Glutamatergic neuron (in vitro differentiated cells): ENCODE results near the gene FSTL1. TPM values are rescaled to one million over a fixed set of nuclear protein-coding genes. Genes with fewer than 3 reads are reported as not detected.

Experiments used
- DNase-seq: peaks from one replicate; pipeline ENCODE4 v3.0.0; 2022
- H3K27ac Mint-ChIP-seq: one replicate; pipeline ENCODE4 v1.8.0; 2020; ENCODE audit warnings: mild to moderate bottlenecking, mixed read lengths, inconsistent platforms; ENCODE audit not compliant: unreplicated experiment
- H3K27me3 Mint-ChIP-seq: one replicate; pipeline ENCODE4 v1.8.0; 2020; ENCODE audit warnings: mild to moderate bottlenecking, moderate library complexity, mixed read lengths, inconsistent platforms; ENCODE audit not compliant: unreplicated experiment
- H3K36me3 Mint-ChIP-seq: one replicate; pipeline ENCODE4 v1.8.0; 2020; ENCODE audit warnings: mild to moderate bottlenecking, mixed read lengths, inconsistent platforms; ENCODE audit not compliant: unreplicated experiment
- H3K4me1 Mint-ChIP-seq: one replicate; pipeline ENCODE4 v1.8.0; 2020; ENCODE audit warnings: mild to moderate bottlenecking, low read depth, mixed read lengths, inconsistent platforms; ENCODE audit not compliant: unreplicated experiment
- H3K4me3 Mint-ChIP-seq: one replicate; pipeline ENCODE4 v1.8.0; 2020; ENCODE audit warnings: mild to moderate bottlenecking, mixed read lengths, inconsistent platforms; ENCODE audit not compliant: unreplicated experiment
- H3K9me3 Mint-ChIP-seq: one replicate; pipeline ENCODE4 v1.8.0; 2020; ENCODE audit warnings: mild to moderate bottlenecking, moderate library complexity, mixed read lengths, inconsistent platforms; ENCODE audit not compliant: unreplicated experiment
- total RNA-seq: library from RNA; stranded (reverse); fragmentation: NEBNext Ultra II Directional; extraction: Animal tissue kit (Norgen Biotek cat#: 25700); gene quantifications from one replicate; pipeline ENCODE4 v1.2.1, GENCODE V29; 2021; ENCODE audit not compliant: unreplicated experiment
- TF ChIP-seq, protein P1 (sequence below): fragments of 200-600 bp; sonication (generic); IDR thresholded peaks from one replicate; pipeline ENCODE4 v1.5.0; 2021; ENCODE audit not compliant: partially characterized antibody, unreplicated experiment

FSTL1 gene
- total RNA-seq, 1 donor from 2014 or later: 206 TPM

- no peaks in the 10 kb centered on the region for H3K36me3 Mint-ChIP-seq
- H3K9me3 Mint-ChIP-seq: peaks cover 1% of the 10 kb centered on the region
- no peak for DNase-seq
- TF ChIP-seq, protein P1, sequence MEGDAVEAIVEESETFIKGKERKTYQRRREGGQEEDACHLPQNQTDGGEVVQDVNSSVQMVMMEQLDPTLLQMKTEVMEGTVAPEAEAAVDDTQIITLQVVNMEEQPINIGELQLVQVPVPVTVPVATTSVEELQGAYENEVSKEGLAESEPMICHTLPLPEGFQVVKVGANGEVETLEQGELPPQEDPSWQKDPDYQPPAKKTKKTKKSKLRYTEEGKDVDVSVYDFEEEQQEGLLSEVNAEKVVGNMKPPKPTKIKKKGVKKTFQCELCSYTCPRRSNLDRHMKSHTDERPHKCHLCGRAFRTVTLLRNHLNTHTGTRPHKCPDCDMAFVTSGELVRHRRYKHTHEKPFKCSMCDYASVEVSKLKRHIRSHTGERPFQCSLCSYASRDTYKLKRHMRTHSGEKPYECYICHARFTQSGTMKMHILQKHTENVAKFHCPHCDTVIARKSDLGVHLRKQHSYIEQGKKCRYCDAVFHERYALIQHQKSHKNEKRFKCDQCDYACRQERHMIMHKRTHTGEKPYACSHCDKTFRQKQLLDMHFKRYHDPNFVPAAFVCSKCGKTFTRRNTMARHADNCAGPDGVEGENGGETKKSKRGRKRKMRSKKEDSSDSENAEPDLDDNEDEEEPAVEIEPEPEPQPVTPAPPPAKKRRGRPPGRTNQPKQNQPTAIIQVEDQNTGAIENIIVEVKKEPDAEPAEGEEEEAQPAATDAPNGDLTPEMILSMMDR: no peak
- peaks cover 2% of the 10 kb centered on the region for H3K27me3 Mint-ChIP-seq
- peaks cover 1% of the 10 kb centered on the region for H3K4me1 Mint-ChIP-seq
- no peak overlapping the region for H3K27ac Mint-ChIP-seq
- no peak overlapping the region for H3K4me3 Mint-ChIP-seq
Observed at GRCh38 chr3:120438216-120438615, 12.6 kb downstream of the FSTL1 start.

DNA sequence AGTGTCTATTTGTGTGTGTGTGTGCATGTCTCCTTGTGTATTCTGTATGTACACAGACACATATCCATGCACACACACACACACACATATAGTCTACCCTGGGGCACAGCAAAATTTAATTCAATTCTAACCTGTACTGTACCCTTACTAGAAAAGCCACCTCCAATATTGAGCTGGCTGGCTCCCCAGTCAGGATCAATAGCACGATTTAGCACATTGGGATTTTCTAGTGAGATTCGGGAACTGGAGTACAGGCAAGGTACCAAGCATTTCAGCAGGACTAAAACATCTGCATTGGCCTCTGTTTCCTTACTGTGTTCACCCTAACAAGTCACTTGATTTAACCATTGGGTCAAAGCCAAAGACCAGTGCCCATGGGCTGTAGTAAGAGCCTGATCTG lies 13.2 kb downstream of the FSTL1 start:
- no peak for DNase-seq
- H3K27ac Mint-ChIP-seq: no peak overlapping the region

DNA sequence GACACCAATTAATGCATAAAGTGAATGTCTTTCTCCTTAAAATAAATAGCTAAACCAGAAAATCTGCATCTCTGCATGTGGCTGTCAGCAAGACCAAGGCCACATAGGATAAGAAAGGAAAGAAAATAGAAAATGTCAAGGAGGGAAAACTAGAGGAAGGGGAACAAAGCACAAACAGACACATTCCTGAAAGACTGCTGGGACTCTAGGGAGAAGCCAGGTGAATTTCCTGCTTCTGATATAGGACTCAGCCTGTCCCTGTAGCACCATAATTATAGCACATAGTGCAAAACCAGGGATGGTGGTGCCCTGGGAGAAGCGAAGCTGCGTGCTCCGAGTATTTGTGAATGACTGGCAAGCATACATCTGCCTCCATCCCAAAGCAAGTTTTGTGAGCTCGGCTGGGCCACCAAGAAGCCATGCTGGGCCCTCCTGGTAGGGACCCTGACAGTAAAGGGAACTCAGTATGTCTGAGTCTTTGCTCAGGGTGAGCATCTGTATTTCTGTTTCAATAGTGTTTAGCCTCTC lies 14.2 kb downstream of the FSTL1 start:
- no peak for DNase-seq

More for the DNA sequence above, 13.2 kb downstream of the FSTL1 start:
- peaks cover 1% of the 10 kb centered on the region for H3K9me3 Mint-ChIP-seq
- no peak overlapping the region for H3K4me3 Mint-ChIP-seq
- peaks cover 3% of the 10 kb centered on the region for H3K4me1 Mint-ChIP-seq
- peaks cover 2% of the 10 kb centered on the region for H3K27me3 Mint-ChIP-seq
- TF ChIP-seq, protein P1: no peak
- no peaks in the 10 kb centered on the region for H3K36me3 Mint-ChIP-seq

GRCh38 chr3:120435621-120436020 lies 15.2 kb downstream of the FSTL1 start:
- Mint-ChIP-seq H3K9me3 (peaks cover 1% of the 10 kb centered on the region), H3K4me1 (peaks cover 6% of the 10 kb centered on the region), H3K36me3 (no peaks in the 10 kb centered on the region), H3K4me3 (no peak overlapping the region), H3K27ac (no peak overlapping the region), H3K27me3 (no peaks in the 10 kb centered on the region)
- no peak for DNase-seq
- TF ChIP-seq, protein P1: no peak

More for the DNA sequence above, 14.2 kb downstream of the FSTL1 start:
- TF ChIP-seq, protein P1: no peak
- Mint-ChIP-seq H3K27ac (no peak overlapping the region), H3K4me1 (peaks cover 6% of the 10 kb centered on the region), H3K9me3 (peaks cover 1% of the 10 kb centered on the region), H3K27me3 (peaks cover 2% of the 10 kb centered on the region), H3K36me3 (no peaks in the 10 kb centered on the region), H3K4me3 (no peak overlapping the region)

GRCh38 chr3:120433662-120434331 lies 17.0 kb downstream of the FSTL1 start:
- H3K4me1 Mint-ChIP-seq: peaks cover 6% of the 10 kb centered on the region
- TF ChIP-seq, protein P1: no peak
- H3K27ac Mint-ChIP-seq: no peak overlapping the region

More at GRCh38 chr3:120433662-120434331, 17.0 kb downstream of the FSTL1 start:
- Mint-ChIP-seq H3K4me3 (no peak overlapping the region), H3K36me3 (no peaks in the 10 kb centered on the region), H3K27me3 (no peaks in the 10 kb centered on the region), H3K9me3 (peaks cover 1% of the 10 kb centered on the region)
- no peak for DNase-seq
